ENCODE data around the gene PCGF2.

Gene PCGF2

GRCh38 chr17:38751144-38751807 is 3.1 kb upstream of the PCGF2 start:
- FAIRE-seq = no peak

GRCh38 chr17:38750312-38751121 is 2.4 kb upstream of the PCGF2 start:
- no peak for FAIRE-seq

GRCh38 chr17:38750044-38750311 is 1.8 kb upstream of the PCGF2 start:
- no peak for FAIRE-seq

DNA sequence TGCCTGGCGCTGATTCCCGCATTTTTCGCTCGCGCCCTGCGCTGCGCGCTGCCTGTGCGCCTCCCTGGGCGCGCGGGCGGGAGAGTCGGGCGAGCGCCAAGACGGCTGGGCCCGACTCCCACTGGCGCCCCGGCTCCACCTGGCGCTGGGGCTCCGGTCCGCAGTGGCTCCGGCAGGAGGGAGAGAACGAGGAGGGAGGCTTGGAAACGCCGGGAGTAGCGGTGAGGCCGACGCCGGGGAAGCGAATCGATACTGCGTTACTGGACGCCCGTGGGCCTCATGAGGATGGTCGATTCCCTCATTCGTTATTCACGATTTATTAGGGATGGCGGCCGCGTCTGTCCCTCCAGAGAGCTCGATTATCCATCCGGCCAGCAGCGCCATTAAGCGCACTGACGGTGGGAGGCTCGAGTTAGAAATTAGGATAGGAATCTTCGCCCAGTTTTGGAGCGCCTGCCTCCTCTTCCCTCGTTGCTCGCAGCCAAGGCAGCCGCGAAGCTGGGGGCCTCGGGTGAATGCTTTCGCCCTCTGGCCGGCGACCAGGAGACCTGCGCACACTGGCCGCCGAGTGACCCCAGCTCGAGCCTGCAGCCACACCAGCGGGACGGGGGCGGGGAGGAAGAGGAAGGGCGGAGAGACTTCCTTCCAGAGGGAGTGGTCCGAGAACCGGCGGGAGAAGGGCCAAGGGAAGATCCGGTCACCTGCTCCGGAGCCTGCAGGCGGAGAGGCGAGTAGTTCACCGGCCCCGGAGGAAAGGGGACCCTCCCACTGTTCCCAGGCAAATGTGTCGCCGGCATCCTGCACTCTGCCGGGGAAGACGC is 1.3 kb upstream of the PCGF2 start:
- FAIRE-seq = no peak

DNA sequence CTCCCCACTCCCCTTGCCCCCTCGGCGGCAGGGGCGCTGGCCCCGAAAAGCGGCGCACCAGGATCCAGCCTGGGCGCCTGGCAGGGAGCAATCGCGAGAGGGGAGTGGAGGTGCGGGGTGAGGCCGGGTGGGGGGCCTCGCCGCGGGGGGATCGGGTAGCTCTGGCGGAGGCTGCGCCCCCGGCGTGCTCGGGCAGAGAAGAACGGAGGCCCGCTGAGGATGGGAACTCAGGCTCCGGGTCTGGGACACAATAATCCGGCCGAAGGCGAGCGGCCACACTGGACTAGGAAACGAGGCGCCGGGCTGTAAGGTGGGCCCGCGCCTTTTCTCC is 721 bp upstream of the PCGF2 start:
- FAIRE-seq = no peak

DNA sequence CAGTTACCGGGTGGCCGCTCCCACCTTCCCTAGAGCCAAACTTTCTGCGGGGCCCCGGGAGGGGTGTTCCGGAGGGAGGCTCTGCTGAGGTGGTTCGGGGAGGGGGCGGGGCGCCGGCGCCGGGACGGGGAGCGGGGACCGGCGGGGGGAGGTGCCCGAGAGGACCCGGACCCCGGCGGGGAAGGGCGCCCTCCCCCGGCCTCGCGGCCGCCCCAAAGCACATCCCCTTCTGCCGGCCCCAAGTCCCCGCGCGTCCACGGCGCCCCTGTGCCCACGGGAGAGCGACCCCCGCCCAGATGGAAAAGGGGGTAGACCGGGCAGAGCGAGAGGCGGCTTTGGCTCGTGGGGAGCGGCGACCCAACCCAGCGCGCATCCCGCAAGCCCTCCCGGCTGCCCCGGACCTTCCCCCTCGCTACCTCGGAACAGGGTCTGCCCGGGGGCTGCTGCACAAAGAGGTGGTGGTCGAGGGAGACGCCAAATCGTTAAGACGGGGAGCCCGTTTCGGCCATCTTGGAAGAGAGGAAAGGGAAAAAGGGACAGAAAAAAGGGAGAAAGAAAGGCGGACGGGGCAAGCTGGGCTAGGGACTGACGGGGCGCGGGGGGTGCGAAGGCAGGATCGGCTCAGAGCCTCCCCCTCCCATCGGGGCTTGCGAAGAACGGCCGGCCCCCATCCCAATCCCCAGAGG is 530 bp downstream of the PCGF2 start:
- no peak for FAIRE-seq

- FAIRE-seq = no peak
Measured at GRCh38 chr17:38746849-38747462, 1.2 kb downstream of the PCGF2 start.

DNA sequence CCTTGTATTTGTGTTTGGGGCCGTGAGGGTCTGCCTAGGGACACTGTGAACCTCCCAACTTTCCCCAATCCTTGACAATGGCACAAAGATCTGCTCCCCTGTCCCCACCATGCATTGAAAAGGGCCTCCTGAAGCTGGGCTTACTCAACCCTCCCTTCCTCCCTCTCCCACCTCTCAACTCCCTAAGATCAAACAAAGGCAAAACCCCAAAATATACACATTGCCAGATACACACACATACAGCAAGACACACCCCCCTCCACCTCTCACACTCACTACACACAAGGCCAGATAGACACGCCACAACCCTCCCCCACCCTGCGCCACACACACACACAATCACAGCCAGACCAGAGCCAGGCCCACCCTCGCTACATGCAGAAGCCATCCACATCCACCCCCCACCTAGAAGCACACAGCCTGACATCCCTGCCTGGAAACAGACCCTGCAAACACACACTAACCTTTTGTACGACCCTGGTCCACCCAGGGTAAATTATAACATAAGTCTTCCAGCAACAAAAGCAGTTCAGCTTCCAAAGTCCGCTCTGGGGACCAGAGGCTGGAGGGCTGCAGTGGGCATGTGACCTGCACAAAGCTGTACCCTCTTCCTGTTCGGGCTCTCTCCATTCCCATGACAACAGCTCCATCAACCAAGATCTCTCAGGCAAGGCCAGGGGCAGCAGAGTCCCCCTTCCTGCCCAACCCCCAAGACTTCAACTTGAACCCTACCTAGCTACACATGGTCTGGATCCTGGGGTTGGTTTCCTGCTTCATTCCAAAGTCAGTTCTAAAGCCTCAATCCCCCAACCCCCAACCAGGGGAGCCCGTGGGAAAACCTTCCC is 1.9 kb downstream of the PCGF2 start:
- no peak for FAIRE-seq

GRCh38 chr17:38745545-38745944 is 2.6 kb downstream of the PCGF2 start:
- no peak for FAIRE-seq

GRCh38 chr17:38743556-38744171 is 4.5 kb downstream of the PCGF2 start:
- FAIRE-seq = no peak

DNA sequence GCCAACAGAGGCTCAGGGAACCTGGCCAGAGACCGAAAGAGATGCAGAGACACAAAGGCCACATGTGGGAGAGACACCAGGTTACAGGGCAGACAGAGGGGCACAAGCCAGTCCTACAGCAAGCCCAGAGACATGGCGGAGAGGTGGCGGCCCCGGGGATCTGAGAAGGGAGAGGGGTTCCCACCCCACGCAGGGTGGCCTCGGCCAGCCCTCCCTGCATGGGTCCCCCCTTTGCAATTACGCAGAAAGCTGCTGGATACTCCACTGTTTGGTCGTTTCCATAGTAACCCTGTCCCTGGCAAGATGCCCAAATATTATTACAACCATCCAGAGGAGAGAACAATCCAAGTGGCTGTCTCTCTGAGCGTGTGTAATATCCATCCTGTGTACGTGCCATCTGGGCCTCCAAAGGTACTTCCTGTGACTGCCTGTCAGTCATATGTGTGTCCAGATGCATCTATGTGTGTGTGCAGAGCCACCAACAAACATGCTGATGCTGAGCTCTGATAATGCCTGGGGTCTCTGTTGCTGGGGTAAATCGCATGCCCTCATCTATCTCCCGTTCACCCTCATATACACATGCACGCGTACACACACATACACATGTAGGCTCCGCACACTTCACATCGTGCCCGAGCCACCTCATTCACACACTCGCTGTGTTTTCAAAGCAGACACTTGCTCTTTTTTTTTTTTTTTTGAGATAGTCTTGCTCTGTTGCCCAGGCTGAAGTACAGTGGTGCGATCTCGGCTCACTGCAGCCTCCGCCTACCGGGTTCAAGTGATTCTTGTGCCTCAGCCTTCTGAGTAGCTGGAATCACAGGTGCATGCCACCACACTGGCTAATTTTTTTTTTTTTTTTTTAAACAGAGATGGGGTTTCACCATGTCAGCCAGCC is 5.5 kb downstream of the PCGF2 start:
- no peak for FAIRE-seq

DNA sequence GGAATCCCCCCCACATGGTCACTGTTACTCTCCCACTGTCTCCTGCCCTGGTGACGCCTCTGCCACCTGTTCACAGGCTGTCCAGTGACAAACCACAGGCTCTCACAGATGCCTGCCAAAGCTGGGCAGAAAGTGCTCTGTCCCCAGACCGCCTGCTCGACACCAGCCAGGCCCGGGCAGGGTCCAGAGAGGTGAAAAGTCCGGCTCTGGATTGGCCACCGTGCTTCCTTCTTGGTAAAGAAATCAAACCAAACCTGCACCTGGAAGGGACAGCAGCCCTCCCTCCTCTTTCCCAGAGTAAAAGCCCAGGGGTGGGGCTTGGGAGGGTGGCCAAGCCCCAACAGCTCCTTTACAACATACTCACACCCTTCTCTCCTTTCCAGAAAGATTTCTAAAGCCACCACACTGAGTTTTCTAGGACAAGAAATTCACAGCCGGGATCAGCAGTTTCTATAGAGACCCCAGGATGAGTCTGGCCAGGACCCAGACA is 6.2 kb downstream of the PCGF2 start:
- FAIRE-seq = no peak

- FAIRE-seq = no peak
Measured at GRCh38 chr17:38741461-38741860, 6.7 kb downstream of the PCGF2 start.

DNA sequence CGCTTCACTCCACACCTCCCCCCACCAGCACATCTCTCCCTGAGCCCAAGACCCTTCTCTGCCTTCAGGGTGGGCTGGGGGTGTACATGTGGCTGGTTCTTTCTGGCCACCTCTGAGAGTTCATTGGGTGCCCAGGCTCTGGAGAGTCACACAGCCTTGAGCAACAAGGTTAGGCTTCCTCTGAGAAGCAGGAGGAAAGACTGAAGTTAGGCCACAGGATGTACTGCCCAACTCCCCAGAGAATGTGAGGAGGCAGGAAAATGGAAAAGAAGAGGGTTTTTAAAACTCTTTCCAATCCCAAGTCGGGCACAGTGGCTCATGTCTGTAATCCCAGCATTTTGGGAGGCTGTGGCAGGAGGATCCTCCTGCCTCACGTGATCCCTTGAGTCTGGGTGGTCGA is 7.3 kb downstream of the PCGF2 start:
- FAIRE-seq = no peak

- no peak for FAIRE-seq
Measured at GRCh38 chr17:38740044-38740443, 8.1 kb downstream of the PCGF2 start.

GRCh38 chr17:38739305-38739704 is 8.8 kb downstream of the PCGF2 start:
- no peak for FAIRE-seq

- FAIRE-seq = no peak
Measured at GRCh38 chr17:38738686-38739085, 9.4 kb downstream of the PCGF2 start.

- no peak for FAIRE-seq
Measured at GRCh38 chr17:38738007-38738662, 10.0 kb downstream of the PCGF2 start.

GRCh38 chr17:38735161-38735997 is 12.8 kb downstream of the PCGF2 start:
- no peak for FAIRE-seq
